Activated CD4-positive, alpha-beta T cell treated with anti-CD3 and anti-CD28 coated beads for 24 hours (primary cell): Measurements from ENCODE around the gene PLEKHM2.
A peak's percentile ranks its signal among the peaks of the same experiment; 100 is the strongest.

Source experiments
- DNase-seq, 2 donors: peaks; one replicate each; pipeline ENCODE4 v3.0.0-alpha.2; 2020; ENCODE audit warnings: low read depth in 2 of 2

Gene PLEKHM2

GRCh38 chr1:15739259-15739658, 55.1 kb downstream of the PLEKHM2 start:
- no peak for DNase-seq

- no peak for DNase-seq
Measured at GRCh38 chr1:15739745-15740144, 55.6 kb downstream of the PLEKHM2 start.

- DNase-seq: peak; percentile 25 to 58
Measured at GRCh38 chr1:15740924-15741850, 57.1 kb downstream of the PLEKHM2 start.

- DNase-seq: no peak
Measured at GRCh38 chr1:15742339-15742801, 58.2 kb downstream of the PLEKHM2 start, which contains the start of gene TMEM82. TSS of gene TMEM82 (plus strand) at chr1:15742499. CDS start at chr1:15742560, 61 bp downstream.

- DNase-seq: no peak
Measured at GRCh38 chr1:15744122-15744679, 60.1 kb downstream of the PLEKHM2 start.

- no peak for DNase-seq
Measured at GRCh38 chr1:15747378-15747777, 63.3 kb downstream of the PLEKHM2 start.

- no peak for DNase-seq
Measured at GRCh38 chr1:15748264-15748663, 64.1 kb downstream of the PLEKHM2 start.

GRCh38 chr1:15748690-15749398, 64.7 kb downstream of the PLEKHM2 start:
- no peak for DNase-seq

- DNase-seq: no peak
Measured at GRCh38 chr1:15749399-15750291, 65.5 kb downstream of the PLEKHM2 start.

- no peak for DNase-seq
Measured at GRCh38 chr1:15750924-15751323, 66.8 kb downstream of the PLEKHM2 start.

GRCh38 chr1:15751717-15752116, 67.6 kb downstream of the PLEKHM2 start:
- no peak for DNase-seq

GRCh38 chr1:15753776-15754175, 69.7 kb downstream of the PLEKHM2 start:
- no peak for DNase-seq

- DNase-seq: no peak
Measured at GRCh38 chr1:15755021-15755645, 71.0 kb downstream of the PLEKHM2 start.

- no peak for DNase-seq
Measured at GRCh38 chr1:15755646-15756040, 71.5 kb downstream of the PLEKHM2 start.

GRCh38 chr1:15756143-15757015, 72.3 kb downstream of the PLEKHM2 start:
- no peak for DNase-seq

GRCh38 chr1:15757016-15757543, 73.0 kb downstream of the PLEKHM2 start:
- DNase-seq: no peak

GRCh38 chr1:15757575-15758342, 73.6 kb downstream of the PLEKHM2 start:
- DNase-seq: no peak

GRCh38 chr1:15758343-15758931, 74.3 kb downstream of the PLEKHM2 start, which contains the start of gene FBLIM1:
TSS of gene FBLIM1 (plus strand) at chr1:15758795. CDS start at chr1:15764984, 6,189 bp downstream.
- no peak for DNase-seq
